DMS53 treated with DMSO at 0.1 percent for 48 hours (cell line): ENCODE results near the gene CCDC47.
"Not testable (repeated sequence)": the region's sequence is repeated elsewhere in the genome, so short reads cannot be mapped to it uniquely, and the experiment has no call there.

Source experiments
- DNase-seq: peaks from one replicate; lab custom pipeline; 2025; ENCODE audit not compliant: unreplicated experiment; lab: John Stamatoyannopoulos, UW

The CCDC47 gene

GRCh38 chr17:63740464-63741142, 32.8 kb downstream of the CCDC47 start:
- no peak for DNase-seq

GRCh38 chr17:63735691-63736090, 37.7 kb downstream of the CCDC47 start:
- no peak for DNase-seq

GRCh38 chr17:63722403-63722802, 51.0 kb downstream of the CCDC47 start:
- DNase-seq: no peak

- not testable (repeated sequence) for DNase-seq
These were observed 53.2 kb downstream of the CCDC47 start for GRCh38 chr17:63720194-63720593.

- no peak for DNase-seq
These were observed 54.4 kb downstream of the CCDC47 start for GRCh38 chr17:63718988-63719387.

GRCh38 chr17:63716426-63716825, 57.0 kb downstream of the CCDC47 start:
- no peak for DNase-seq

- DNase-seq: no peak
These were observed 58.7 kb downstream of the CCDC47 start for GRCh38 chr17:63714550-63715277.

- no peak for DNase-seq
These were observed 64.3 kb downstream of the CCDC47 start for GRCh38 chr17:63709110-63709509.

GRCh38 chr17:63707151-63707550, 66.2 kb downstream of the CCDC47 start:
- DNase-seq: no peak

GRCh38 chr17:63706336-63707082, 66.9 kb downstream of the CCDC47 start:
- no peak for DNase-seq

- no peak for DNase-seq
These were observed 67.7 kb downstream of the CCDC47 start for GRCh38 chr17:63705657-63706056.

GRCh38 chr17:63704836-63705235, 68.6 kb downstream of the CCDC47 start:
- no peak for DNase-seq

- DNase-seq: no peak
These were observed 69.2 kb downstream of the CCDC47 start for GRCh38 chr17:63704259-63704576.

- no peak for DNase-seq
These were observed 69.7 kb downstream of the CCDC47 start for GRCh38 chr17:63703556-63704258.

- DNase-seq: no peak
These were observed 70.4 kb downstream of the CCDC47 start for GRCh38 chr17:63703029-63703428.

- no peak for DNase-seq
These were observed 70.7 kb downstream of the CCDC47 start for GRCh38 chr17:63702721-63703015.

- no peak for DNase-seq
These were observed 71.3 kb downstream of the CCDC47 start for GRCh38 chr17:63701868-63702720.

- DNase-seq: no peak
These were observed 72.0 kb downstream of the CCDC47 start for GRCh38 chr17:63701456-63701820.

- peak; percentile 48 for DNase-seq
These were observed 72.6 kb downstream of the CCDC47 start for GRCh38 chr17:63700528-63701455.
